CD14-positive monocyte (primary cell): ENCODE measurements around the gene GPSM1. TPM values are rescaled to one million over a fixed set of nuclear protein-coding genes. Genes with fewer than 3 reads are reported as not detected.

Source experiments
- DNase-seq, 3 donors: peaks; one replicate each; pipeline ENCODE4 v3.0.0-alpha.2; 2011 to 2022
- H2AFZ ChIP-seq: 2 replicates; pipeline ENCODE4 v1.6.0; 2012; ENCODE audit warnings: mild to moderate bottlenecking, low read depth, low read length, inconsistent platforms; ENCODE audit not compliant: insufficient read depth, poor library complexity, severe bottlenecking
- H3K27ac ChIP-seq, 2 donors: 1 replicate in 1 of 2; 2 replicates in 1 of 2; pipeline ENCODE4 v1.5.1; 2012 to 2013; ENCODE audit warnings: low read length in 2 of 2, control low read depth in 1 of 2, inconsistent platforms in 1 of 2, low read depth in 1 of 2, mild to moderate bottlenecking in 1 of 2
- H3K27me3 ChIP-seq, 2 donors: one replicate each; pipeline versions ENCODE4 v1.6.0 to v1.6.1; 2011 to 2013; ENCODE audit warnings: low read length in 2 of 2; ENCODE audit not compliant: control insufficient read depth in 2 of 2, insufficient read depth in 2 of 2
- H3K36me3 ChIP-seq, 2 donors: replicated peaks in 1 of 2; 1 replicate in 1 of 2; 2 replicates in 1 of 2; pipeline versions ENCODE4 v1.5.1 to v1.6.1; 2012 to 2013; ENCODE audit warnings: low read length in 2 of 2, control low read depth in 1 of 2, inconsistent platforms in 1 of 2, mild to moderate bottlenecking in 1 of 2; ENCODE audit not compliant: insufficient read depth in 2 of 2, control insufficient read depth in 1 of 2
- H3K4me1 ChIP-seq, 2 donors: 1 replicate in 1 of 2; 2 replicates in 1 of 2; pipeline versions ENCODE4 v1.5.1 to v1.6.1; 2012 to 2013; ENCODE audit warnings: low read length in 2 of 2, control low read depth in 1 of 2, inconsistent platforms in 1 of 2, mild to moderate bottlenecking in 1 of 2, moderate library complexity in 1 of 2; ENCODE audit not compliant: insufficient read depth in 2 of 2, control insufficient read depth in 1 of 2
- H3K4me2 ChIP-seq: replicated peaks from 2 replicates; pipeline ENCODE3; 2012; ENCODE audit warnings: low read length, moderate library complexity, mild to moderate bottlenecking; ENCODE audit not compliant: poor library complexity, severe bottlenecking; ENCODE audit errors: extremely low read depth
- H3K4me3 ChIP-seq, 3 experiments: fragments of 200-600 bp in 1 of 3; sonication (generic) in 1 of 3; replicated peaks in 1 of 3; 1 replicate in 2 of 3; 2 replicates in 1 of 3; pipeline ENCODE4 v1.5.1; 2011 to 2013; ENCODE audit warnings: low read length in 3 of 3, mild to moderate bottlenecking in 3 of 3, control low read depth in 2 of 3, low read depth in 2 of 3, inconsistent platforms in 1 of 3, moderate library complexity in 1 of 3
- H3K79me2 ChIP-seq: 2 replicates; pipeline ENCODE4 v1.6.0; 2012; ENCODE audit warnings: mild to moderate bottlenecking, control low read depth, inconsistent platforms, low read length, moderate library complexity; ENCODE audit not compliant: insufficient read depth
- H3K9ac ChIP-seq: 2 replicates; pipeline ENCODE4 v1.6.0; 2017; ENCODE audit warnings: low read length, mild to moderate bottlenecking; ENCODE audit not compliant: insufficient read depth, poor library complexity, severe bottlenecking
- H3K9me3 ChIP-seq, 2 donors: replicated peaks in 1 of 2; 1 replicate in 1 of 2; 2 replicates in 1 of 2; pipeline versions ENCODE4 v1.5.1 to v1.6.1; 2012 to 2013; ENCODE audit warnings: low read length in 2 of 2, control low read depth in 1 of 2; ENCODE audit not compliant: control insufficient read depth in 1 of 2, insufficient read depth in 1 of 2
- H4K20me1 ChIP-seq: 2 replicates; pipeline ENCODE4 v1.6.0; 2012; ENCODE audit warnings: mild to moderate bottlenecking, low read length, control low read depth, moderate library complexity; ENCODE audit not compliant: insufficient read depth
- H3K27ac Mint-ChIP-seq, 7 donors: one replicate each; pipeline ENCODE4 v1.8.0; 2020; ENCODE audit warnings: mild to moderate bottlenecking in 7 of 7, mixed read lengths in 7 of 7, moderate library complexity in 6 of 7, inconsistent platforms in 2 of 7
- H3K27me3 Mint-ChIP-seq, 3 donors: one replicate each; pipeline ENCODE4 v1.8.0; 2021 to 2022; ENCODE audit warnings: low read depth in 3 of 3, mild to moderate bottlenecking in 3 of 3, mixed read lengths in 3 of 3, moderate library complexity in 3 of 3, inconsistent platforms in 1 of 3
- H3K36me3 Mint-ChIP-seq, 2 donors: one replicate each; pipeline ENCODE4 v1.8.0; 2020; ENCODE audit warnings: mixed read lengths in 2 of 2, inconsistent platforms in 1 of 2, mild to moderate bottlenecking in 1 of 2
- H3K4me1 Mint-ChIP-seq: one replicate; pipeline ENCODE4 v1.8.0; 2020; ENCODE audit warnings: mild to moderate bottlenecking, mixed read lengths
- H3K4me3 Mint-ChIP-seq, 2 donors: one replicate each; pipeline ENCODE4 v1.8.0; 2020; ENCODE audit warnings: mild to moderate bottlenecking in 2 of 2, mixed read lengths in 2 of 2, moderate library complexity in 1 of 2
- H3K9me3 Mint-ChIP-seq, 7 donors: one replicate each; pipeline ENCODE4 v1.8.0; 2020 to 2022; ENCODE audit warnings: mixed read lengths in 7 of 7, mild to moderate bottlenecking in 6 of 7, moderate library complexity in 6 of 7, inconsistent platforms in 2 of 7
- CTCF ChIP-seq: fragments of 200-600 bp; IDR thresholded peaks from one replicate; pipeline ENCODE4 v1.8.0; 2022; ENCODE audit warnings: antibody characterized with exemption, mild to moderate bottlenecking
- WGBS: methylation state at CpG from one replicate; pipeline ENCODE4 v1.1.5; 2013; ENCODE audit warnings: missing lambda C conversion rate; ENCODE audit not compliant: insufficient coverage; 5-methylcytosine and 5-hydroxymethylcytosine counted together
- intact Hi-C, 2 donors: fragments of 100-400 bp; cut with micrococcal nuclease; formaldehyde crosslinking; loops; one replicate each; pipeline versions ENCODE4 v1.15.0 to v1.15.1; 2023
- polyA plus RNA-seq, 3 donors: library from polyadenylated mRNA; depleted of rRNA in 1 of 3; unstranded in 2 of 3; stranded (reverse) in 1 of 3; fragments of 300-500 nt in 2 of 3; fragments of >200 nt in 1 of 3; fragmentation: Illumina TruSeq in 2 of 3; gene quantifications; 1 replicate in 2 of 3; 2 replicates in 1 of 3; pipeline ENCODE4 v1.2.3, GENCODE V29; 2012 to 2021

The GPSM1 gene
- polyA plus RNA-seq, 3 donors = 0.67 to 3.1 (median 0.73) TPM

GRCh38 chr9:136368190-136368589 is 40.9 kb downstream of the GPSM1 start:
- no peaks in the 10 kb centered on the region for H3K27me3 ChIP-seq
- no peak overlapping the region for H3K27ac ChIP-seq
- peaks cover 25 to 44% of the 10 kb centered on the region in 2 donors for H3K36me3 Mint-ChIP-seq
- H3K27me3 Mint-ChIP-seq = peaks cover 1 to 2% (median 2%) of the 10 kb centered on the region in 3 donors
- no peak overlapping the region for H3K27ac Mint-ChIP-seq
- H3K4me1 ChIP-seq = peaks cover 44 to 52% of the 10 kb centered on the region in 2 donors
- H2AFZ ChIP-seq = no peak overlapping the region
- H3K4me3 ChIP-seq = no peak overlapping the region
- H3K4me1 Mint-ChIP-seq = peaks cover 34% of the 10 kb centered on the region
- no peak for TF ChIP-seq CTCF
- no peak overlapping the region for H3K4me2 ChIP-seq
- DNase-seq = no peak
- peaks cover 23% of the 10 kb centered on the region for H3K79me2 ChIP-seq
- no peak overlapping the region for H3K9ac ChIP-seq
- intact Hi-C loops = loop anchor here in 1 of 2 donors (10.0 kb wide), 1 partner anchor 117 kb away; the partner anchor contains the start of gene SEC16A
- H3K36me3 ChIP-seq = peaks cover 49 to 57% of the 10 kb centered on the region in 2 donors
- H4K20me1 ChIP-seq = peaks cover 47% of the 10 kb centered on the region
- no peak overlapping the region for H3K4me3 Mint-ChIP-seq
- no peaks in the 10 kb centered on the region for H3K9me3 ChIP-seq
- WGBS = 93% methylated on average over 18 of the region's 18 CpGs
- peaks cover 0 to 2% (median 0%) of the 10 kb centered on the region in 7 donors for H3K9me3 Mint-ChIP-seq

GRCh38 chr9:136370037-136370436 is 42.7 kb downstream of the GPSM1 start:
- no peak overlapping the region for H3K4me3 ChIP-seq
- no peak overlapping the region for H3K27ac Mint-ChIP-seq
- H3K4me1 ChIP-seq = peaks cover 38 to 50% of the 10 kb centered on the region in 2 donors
- intact Hi-C loops = no loop called here
- TF ChIP-seq CTCF = no peak
- no peaks in the 10 kb centered on the region for H3K27me3 Mint-ChIP-seq
- peaks cover 40% of the 10 kb centered on the region for H4K20me1 ChIP-seq
- no peak for DNase-seq
- no peaks in the 10 kb centered on the region for H3K9me3 ChIP-seq
- H3K36me3 ChIP-seq = peaks cover 49 to 57% of the 10 kb centered on the region in 2 donors
- peaks cover 25% of the 10 kb centered on the region for H3K79me2 ChIP-seq
- H3K4me2 ChIP-seq = no peak overlapping the region
- H3K4me3 Mint-ChIP-seq = no peak overlapping the region
- 97% methylated on average over 16 of the region's 19 CpGs for WGBS
- no peak overlapping the region for H2AFZ ChIP-seq
- no peak overlapping the region for H3K9ac ChIP-seq
- peaks cover 32% of the 10 kb centered on the region for H3K4me1 Mint-ChIP-seq
- H3K27me3 ChIP-seq = no peaks in the 10 kb centered on the region
- H3K9me3 Mint-ChIP-seq = no peaks in the 10 kb centered on the region
- no peak overlapping the region for H3K27ac ChIP-seq
- peaks cover 25 to 46% of the 10 kb centered on the region in 2 donors for H3K36me3 Mint-ChIP-seq
